ENCODE measurements around the gene PALB2.

PALB2 gene

DNA sequence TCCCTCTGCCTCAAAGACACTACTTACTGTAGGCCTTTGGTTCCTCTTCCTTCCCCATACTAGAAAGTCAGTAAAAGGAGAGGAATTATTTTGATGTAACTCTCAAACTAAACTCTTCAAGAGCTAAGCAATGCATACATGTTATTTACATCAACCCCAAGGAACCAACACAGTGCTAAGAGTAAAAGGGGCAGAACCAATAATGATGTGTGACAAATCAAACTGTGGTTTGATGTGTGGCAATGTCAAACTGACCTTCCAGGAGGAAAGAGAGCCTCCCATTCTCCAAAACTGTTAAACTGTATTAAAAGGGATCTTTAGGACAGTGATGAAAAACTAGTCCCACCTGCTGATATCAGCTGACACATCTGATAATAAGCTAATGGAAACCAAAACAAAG lies 60.7 kb downstream of the PALB2 start:
- DNase-seq: no peak

DNA sequence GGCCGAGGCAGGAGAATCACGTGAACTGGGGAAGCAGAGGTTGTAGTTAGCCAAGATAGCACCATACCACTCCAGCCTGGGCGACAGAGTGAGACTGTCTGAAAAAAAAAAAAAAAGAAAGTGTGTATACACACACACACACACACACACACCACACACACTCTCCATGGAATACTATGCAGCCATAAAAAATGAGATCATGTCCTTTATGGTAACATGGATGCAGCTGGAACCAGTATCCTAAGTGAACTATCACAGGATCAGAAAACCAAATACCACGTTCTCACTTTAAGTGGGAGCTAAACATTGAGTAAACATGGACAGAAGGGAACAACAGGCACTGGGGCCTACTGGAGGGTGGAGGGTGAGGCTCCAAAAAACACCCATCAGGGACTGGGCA lies 61.7 kb downstream of the PALB2 start:
- no peak for DNase-seq

GRCh38 chr16:23578101-23578830 lies 62.8 kb downstream of the PALB2 start:
- no peak for DNase-seq

- DNase-seq: no peak
Observed at GRCh38 chr16:23577493-23577892, 63.6 kb downstream of the PALB2 start.

DNA sequence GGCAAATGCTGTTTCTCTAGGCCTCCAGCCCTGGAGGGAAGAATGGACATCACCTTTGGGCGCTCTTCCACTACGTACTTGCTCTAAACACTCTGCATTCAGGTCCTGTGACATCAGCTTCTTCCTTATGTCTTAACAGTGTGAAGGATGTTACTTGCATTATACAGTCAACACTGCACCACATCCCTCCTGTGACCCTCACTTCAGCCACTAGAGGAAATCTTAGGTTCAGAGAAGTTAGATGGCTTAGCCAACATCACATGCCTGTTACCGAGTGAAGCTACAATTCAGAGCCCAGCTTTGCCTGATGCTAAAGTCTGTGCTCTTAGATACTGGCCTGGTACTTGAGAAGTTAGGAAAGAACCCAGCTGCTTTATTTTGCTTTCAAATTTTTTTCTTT lies 65.3 kb downstream of the PALB2 start:
- DNase-seq: no peak

DNA sequence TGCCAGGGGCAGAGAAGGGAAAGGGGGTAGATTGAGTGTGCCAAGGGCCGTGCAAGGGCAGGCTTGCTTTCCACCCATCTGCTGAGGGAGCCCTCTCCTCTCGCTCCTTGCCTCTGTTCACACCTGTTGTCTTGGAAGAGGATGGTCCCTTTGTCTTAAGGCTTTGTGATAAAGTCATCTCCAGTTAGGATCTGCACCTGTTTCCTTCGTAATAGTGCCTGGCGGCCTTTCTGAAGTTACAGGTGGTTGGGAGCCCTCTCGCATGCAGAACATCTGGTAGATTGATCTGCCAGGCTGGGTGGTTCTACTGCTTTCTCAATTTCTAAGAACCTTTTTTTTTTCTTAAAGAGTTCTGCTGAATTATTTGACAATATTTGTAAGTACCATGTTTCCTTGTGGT lies 67.3 kb downstream of the PALB2 start:
- no peak for DNase-seq

GRCh38 chr16:23572394-23572793 lies 68.7 kb downstream of the PALB2 start:
- DNase-seq: no peak

- no peak for DNase-seq
Observed at GRCh38 chr16:23571895-23572294, 69.2 kb downstream of the PALB2 start.

GRCh38 chr16:23570992-23571632 lies 70.0 kb downstream of the PALB2 start:
- DNase-seq: peak; percentile 24

DNA sequence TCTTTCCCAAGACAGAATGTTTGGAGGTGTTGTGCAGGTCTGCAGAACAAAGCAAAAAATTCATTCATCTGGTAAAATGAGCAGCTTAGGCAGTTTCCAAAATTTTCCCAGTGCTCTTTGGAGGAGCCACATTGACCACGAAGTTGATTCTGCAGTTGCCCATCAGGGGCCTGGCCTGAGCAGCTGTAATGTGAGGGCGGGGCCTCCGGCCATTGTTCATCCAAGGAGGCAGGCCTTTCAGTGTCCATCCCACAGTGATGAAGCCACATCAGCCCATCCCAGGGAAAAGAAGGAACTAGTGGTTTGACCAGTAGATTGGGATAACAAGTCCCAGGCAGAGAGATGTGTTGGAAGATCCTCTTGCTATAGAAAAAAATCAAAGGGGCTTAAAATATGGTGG lies 73.5 kb downstream of the PALB2 start:
- no peak for DNase-seq

GRCh38 chr16:23566724-23567123 lies 74.4 kb downstream of the PALB2 start:
- no peak for DNase-seq

- DNase-seq: no peak
Observed at GRCh38 chr16:23564575-23565363, 76.3 kb downstream of the PALB2 start.

- DNase-seq: no peak
Observed at GRCh38 chr16:23563186-23563585, 77.9 kb downstream of the PALB2 start.

GRCh38 chr16:23562505-23562904 lies 78.6 kb downstream of the PALB2 start:
- no peak for DNase-seq

- DNase-seq: no peak
Observed at GRCh38 chr16:23561586-23561985, 79.5 kb downstream of the PALB2 start.

GRCh38 chr16:23557779-23558702 lies 83.1 kb downstream of the PALB2 start:
- DNase-seq: no peak

DNA sequence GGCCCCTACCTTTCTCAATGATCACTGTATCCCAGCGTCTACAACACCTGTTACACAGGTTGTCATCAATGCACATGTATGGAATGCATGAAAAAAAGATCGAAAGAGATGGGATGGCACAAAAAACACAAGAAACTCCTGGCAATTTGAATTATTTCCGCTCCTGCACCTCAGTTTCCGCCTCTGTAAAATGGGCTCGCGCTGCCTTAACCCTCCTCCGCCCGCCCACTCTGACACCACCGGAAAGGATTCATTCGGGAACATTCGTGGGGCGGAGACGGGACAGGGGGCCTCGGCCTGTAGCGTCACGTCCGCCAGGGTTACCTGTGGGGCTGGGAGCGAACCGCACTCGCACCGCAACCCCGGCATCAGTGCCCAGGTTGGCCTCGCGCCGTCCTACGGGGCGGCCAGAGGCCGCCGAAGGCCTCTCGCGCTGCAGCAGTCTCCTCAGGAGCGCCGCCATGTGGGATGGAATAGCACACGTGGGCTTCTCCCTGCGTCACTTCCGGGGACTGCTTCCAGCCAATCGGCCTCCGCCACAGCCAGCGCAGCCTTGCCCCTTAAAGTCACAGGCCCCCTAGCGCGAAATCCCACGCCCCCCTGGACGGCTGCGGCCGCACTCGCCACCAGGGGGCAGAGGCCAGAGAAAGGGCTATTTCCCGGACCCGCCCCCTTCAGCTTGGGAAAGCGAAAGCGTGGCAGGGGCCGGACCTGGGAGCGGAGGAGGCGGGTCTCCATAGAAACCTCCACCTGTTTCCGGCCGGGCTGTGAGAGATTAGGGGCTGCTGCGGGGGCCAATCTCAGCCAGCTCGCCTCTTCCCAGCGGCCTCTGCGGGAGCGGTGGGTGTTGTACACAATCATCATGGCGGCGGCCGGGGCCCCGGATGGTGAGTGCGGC lies 84.0 kb downstream of the PALB2 start, which contains the start of the genes EARS2 and UBFD1:
Gene EARS2 (minus strand): TSS at position 470 of the 898 bp plus-strand sequence. CDS start 7 bp downstream, at position 463.
Gene UBFD1 (plus strand): TSS at position 847 of the 898 bp plus-strand sequence. CDS start 16 bp downstream, at position 863.
- DNase-seq: peak; percentile 96

DNA sequence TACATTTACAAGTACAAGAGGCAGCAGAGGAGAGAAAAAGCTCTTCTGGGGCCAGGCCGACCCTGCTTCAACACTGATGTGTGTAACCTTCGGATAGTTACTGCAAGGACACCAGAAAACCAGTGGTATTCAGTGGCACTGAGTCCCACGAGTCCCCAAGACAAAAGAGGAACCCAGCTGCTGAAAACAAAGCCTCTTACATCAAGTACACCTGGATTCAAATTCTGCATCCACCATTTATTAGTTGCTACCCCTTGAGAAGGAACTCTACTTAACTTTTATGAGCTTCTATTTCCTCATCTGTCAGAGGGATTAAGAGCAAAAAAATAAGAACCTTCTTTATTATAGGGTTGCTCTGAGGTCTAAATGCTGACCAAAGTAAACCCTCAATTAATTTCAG lies 86.6 kb downstream of the PALB2 start:
- DNase-seq: no peak
